Measurements from ENCODE around the gene MBD3. TPM values are rescaled to one million over a fixed set of nuclear protein-coding genes. Genes with fewer than 3 reads are reported as not detected.
"Not testable (repeated sequence)": the region's sequence is repeated elsewhere in the genome, so short reads cannot be mapped to it uniquely, and the experiment has no call there.

Gene MBD3
- total RNA-seq, 1 donor from 2014 or later = 140 TPM

DNA sequence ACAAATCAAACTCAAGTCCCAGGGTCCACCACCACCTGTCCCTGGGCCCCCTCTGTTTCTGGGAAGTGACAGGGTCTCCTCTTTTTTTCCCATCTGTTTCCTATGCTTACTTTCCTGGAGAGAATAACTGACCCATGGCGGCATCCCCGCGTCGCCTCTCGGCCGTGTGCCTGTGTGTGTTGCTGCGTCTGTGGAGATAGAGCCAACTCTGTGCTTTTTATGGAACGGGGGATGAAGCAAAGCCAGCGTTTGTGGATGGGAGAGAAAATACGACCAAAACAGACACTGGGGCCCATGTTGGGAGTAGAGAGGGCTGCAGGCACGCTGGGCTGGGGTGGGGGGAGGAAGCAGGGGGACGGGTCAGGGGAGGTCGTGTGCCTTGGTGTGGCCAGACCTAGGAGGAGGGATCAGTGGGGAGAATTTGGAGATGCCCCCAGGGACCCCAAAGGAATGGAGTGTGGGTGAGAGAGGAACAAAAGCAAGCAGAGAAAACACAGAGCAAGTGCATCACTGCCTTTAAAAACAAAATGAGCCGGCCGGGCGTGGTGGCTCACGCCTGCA is 52.2 kb downstream of the MBD3 start:
- Mint-ChIP-seq H3K4me3 (no peak overlapping the region), H3K9me3 (no peaks in the 10 kb centered on the region), H3K36me3 (ENCODE audit: low read depth) (no peaks in the 10 kb centered on the region), H3K4me1 (no peaks in the 10 kb centered on the region), H3K27ac (no peak overlapping the region), H3K27me3 (peaks cover 8% of the 10 kb centered on the region)
- no peak for DNase-seq
- intact Hi-C loops (cut with micrococcal nuclease) = no loop called here

DNA sequence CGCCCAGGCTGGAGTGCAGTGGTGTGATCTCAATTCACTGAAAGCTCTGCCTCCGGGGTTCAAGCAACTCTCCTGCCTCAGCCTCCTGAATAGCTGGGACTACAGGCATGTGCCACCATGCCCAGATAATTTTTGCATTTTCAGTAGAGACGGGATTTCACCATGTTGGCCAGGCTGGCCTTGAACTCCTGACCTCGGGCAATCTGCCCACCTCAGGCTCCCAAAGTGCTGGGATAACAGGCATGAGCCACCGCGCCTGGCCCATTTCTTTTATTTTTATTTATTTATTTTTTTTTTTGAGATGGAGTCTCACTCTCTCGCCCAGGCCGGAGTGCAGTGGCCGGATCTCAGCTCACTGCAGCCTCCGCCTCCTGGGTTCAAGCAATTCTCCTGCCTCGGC is 52.9 kb downstream of the MBD3 start:
- H3K4me1 Mint-ChIP-seq; H3K4me3 Mint-ChIP-seq; H3K27me3 Mint-ChIP-seq; intact Hi-C loops (cut with micrococcal nuclease); H3K9me3 Mint-ChIP-seq; H3K27ac Mint-ChIP-seq; DNase-seq; H3K36me3 Mint-ChIP-seq (ENCODE audit: low read depth): not testable (repeated sequence)

GRCh38 chr19:1538978-1539377 is 53.7 kb downstream of the MBD3 start:
- no peaks in the 10 kb centered on the region for H3K4me1 Mint-ChIP-seq
- H3K36me3 Mint-ChIP-seq (ENCODE audit: low read depth) = no peaks in the 10 kb centered on the region
- H3K27ac Mint-ChIP-seq = no peak overlapping the region
- H3K9me3 Mint-ChIP-seq = no peaks in the 10 kb centered on the region
- H3K27me3 Mint-ChIP-seq = peaks cover 8% of the 10 kb centered on the region
- DNase-seq = no peak
- intact Hi-C loops (cut with micrococcal nuclease) = no loop called here
- no peak overlapping the region for H3K4me3 Mint-ChIP-seq

- DNase-seq; H3K9me3 Mint-ChIP-seq; H3K27me3 Mint-ChIP-seq; H3K27ac Mint-ChIP-seq; H3K4me1 Mint-ChIP-seq; H3K36me3 Mint-ChIP-seq (ENCODE audit: low read depth); H3K4me3 Mint-ChIP-seq; intact Hi-C loops (cut with micrococcal nuclease): not testable (repeated sequence)
Measured at GRCh38 chr19:1535699-1536098, 57.0 kb downstream of the MBD3 start.

GRCh38 chr19:1534972-1535371 is 57.7 kb downstream of the MBD3 start:
- no peak for DNase-seq
- Mint-ChIP-seq H3K9me3 (no peaks in the 10 kb centered on the region), H3K27ac (no peak overlapping the region), H3K4me3 (no peak overlapping the region), H3K4me1 (no peaks in the 10 kb centered on the region), H3K27me3 (no peaks in the 10 kb centered on the region), H3K36me3 (ENCODE audit: low read depth) (no peaks in the 10 kb centered on the region)
- intact Hi-C loops (cut with micrococcal nuclease) = no loop called here

DNA sequence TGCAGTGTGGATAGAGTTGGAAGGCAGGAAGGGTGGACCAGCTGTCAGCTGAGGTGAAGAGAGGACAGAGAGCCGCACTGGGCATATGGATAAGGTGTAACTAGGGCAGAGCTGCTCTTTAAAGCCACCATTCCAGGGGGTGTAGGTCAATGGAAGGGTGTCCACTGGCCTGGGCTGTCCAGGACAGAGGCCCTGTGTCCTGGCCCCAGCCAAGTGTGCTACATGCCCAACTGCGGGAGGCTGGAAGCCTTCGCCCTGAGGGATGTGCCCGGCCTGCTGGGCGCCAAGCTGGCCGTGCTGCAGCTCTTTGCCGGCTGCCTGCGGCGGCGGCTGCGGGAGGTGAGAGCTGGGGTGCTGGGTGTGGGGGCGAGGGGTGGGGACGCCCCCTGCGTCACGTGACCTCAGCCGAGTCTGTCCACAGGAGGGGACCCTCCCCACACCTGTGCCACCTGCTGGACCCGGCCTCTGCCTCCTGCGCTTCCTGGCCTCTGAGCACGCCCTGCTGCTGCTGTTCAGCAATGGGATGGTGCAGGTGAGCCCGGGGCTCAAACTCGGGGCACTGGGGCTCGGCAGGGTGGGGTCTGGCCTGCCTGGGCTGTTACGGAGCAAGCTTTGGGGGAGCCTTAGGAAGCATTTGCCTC is 59.0 kb downstream of the MBD3 start:
- H3K36me3 Mint-ChIP-seq (ENCODE audit: low read depth) = no peaks in the 10 kb centered on the region
- DNase-seq = no peak
- intact Hi-C loops (cut with micrococcal nuclease) = no loop called here

DNA sequence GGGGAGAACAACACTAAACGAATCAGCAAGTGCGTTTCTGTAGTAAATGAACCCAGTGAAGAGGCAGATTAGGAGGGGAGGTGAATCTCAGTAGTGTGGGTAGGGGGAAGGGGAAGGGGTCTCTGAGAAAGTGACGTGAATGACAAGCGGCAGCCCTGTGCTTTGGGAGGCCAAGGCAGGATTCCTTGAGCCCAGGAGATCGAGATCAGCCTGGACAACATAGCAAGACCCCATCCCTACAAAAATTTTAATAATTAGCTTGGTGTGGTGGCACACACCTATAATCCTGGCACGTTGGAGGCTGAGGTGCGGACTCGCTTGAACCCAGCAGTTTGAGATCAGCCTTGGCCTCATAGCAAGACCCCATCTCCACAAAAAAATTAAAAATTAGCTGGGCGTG is 60.7 kb downstream of the MBD3 start:
- Mint-ChIP-seq H3K27me3 (no peaks in the 10 kb centered on the region), H3K9me3 (no peaks in the 10 kb centered on the region), H3K27ac (no peak overlapping the region), H3K4me1 (no peaks in the 10 kb centered on the region), H3K36me3 (ENCODE audit: low read depth) (no peaks in the 10 kb centered on the region), H3K4me3 (no peak overlapping the region)
- DNase-seq = no peak
- intact Hi-C loops (cut with micrococcal nuclease) = no loop called here

More for the DNA sequence above, 59.0 kb downstream of the MBD3 start:
- Mint-ChIP-seq H3K27ac (no peak overlapping the region), H3K27me3 (no peaks in the 10 kb centered on the region), H3K9me3 (no peaks in the 10 kb centered on the region), H3K4me1 (no peaks in the 10 kb centered on the region), H3K4me3 (no peak overlapping the region)

- no peak overlapping the region for H3K4me3 Mint-ChIP-seq
- no peaks in the 10 kb centered on the region for H3K27me3 Mint-ChIP-seq
- no peak overlapping the region for H3K27ac Mint-ChIP-seq
- H3K36me3 Mint-ChIP-seq (ENCODE audit: low read depth) = no peaks in the 10 kb centered on the region
- H3K9me3 Mint-ChIP-seq = no peaks in the 10 kb centered on the region
- no peak for DNase-seq
- no peaks in the 10 kb centered on the region for H3K4me1 Mint-ChIP-seq
- intact Hi-C loops (cut with micrococcal nuclease) = no loop called here
Measured at GRCh38 chr19:1531587-1531986, 61.1 kb downstream of the MBD3 start.

DNA sequence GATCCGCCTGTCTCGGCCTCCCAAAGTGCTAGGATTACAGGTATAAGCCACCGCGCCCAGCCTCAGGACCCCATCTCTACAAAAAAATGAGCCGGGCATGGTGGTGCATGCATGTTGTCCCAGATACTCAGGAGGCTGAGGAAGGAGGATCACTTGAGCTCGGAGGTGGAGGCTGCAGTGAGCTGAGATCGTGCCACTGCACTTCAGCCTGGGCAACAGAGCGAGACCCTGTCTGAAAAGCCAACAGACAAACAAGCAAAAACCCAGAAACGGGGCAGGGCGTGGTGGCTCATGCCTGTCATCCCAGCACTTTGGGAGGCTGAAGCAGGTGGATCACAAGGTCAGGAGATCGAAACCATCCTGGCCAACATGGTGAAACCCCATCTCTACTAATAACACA is 61.8 kb downstream of the MBD3 start:
- H3K9me3 Mint-ChIP-seq; H3K27me3 Mint-ChIP-seq; H3K4me1 Mint-ChIP-seq; H3K36me3 Mint-ChIP-seq (ENCODE audit: low read depth); DNase-seq; H3K4me3 Mint-ChIP-seq; intact Hi-C loops (cut with micrococcal nuclease); H3K27ac Mint-ChIP-seq: not testable (repeated sequence)

- Mint-ChIP-seq H3K9me3 (no peaks in the 10 kb centered on the region), H3K27me3 (peaks cover 11% of the 10 kb centered on the region), H3K36me3 (ENCODE audit: low read depth) (no peaks in the 10 kb centered on the region), H3K4me1 (no peaks in the 10 kb centered on the region), H3K4me3 (no peak overlapping the region), H3K27ac (no peak overlapping the region)
- intact Hi-C loops (cut with micrococcal nuclease) = no loop called here
- DNase-seq = no peak
Measured at GRCh38 chr19:1529430-1529816, 63.2 kb downstream of the MBD3 start.

DNA sequence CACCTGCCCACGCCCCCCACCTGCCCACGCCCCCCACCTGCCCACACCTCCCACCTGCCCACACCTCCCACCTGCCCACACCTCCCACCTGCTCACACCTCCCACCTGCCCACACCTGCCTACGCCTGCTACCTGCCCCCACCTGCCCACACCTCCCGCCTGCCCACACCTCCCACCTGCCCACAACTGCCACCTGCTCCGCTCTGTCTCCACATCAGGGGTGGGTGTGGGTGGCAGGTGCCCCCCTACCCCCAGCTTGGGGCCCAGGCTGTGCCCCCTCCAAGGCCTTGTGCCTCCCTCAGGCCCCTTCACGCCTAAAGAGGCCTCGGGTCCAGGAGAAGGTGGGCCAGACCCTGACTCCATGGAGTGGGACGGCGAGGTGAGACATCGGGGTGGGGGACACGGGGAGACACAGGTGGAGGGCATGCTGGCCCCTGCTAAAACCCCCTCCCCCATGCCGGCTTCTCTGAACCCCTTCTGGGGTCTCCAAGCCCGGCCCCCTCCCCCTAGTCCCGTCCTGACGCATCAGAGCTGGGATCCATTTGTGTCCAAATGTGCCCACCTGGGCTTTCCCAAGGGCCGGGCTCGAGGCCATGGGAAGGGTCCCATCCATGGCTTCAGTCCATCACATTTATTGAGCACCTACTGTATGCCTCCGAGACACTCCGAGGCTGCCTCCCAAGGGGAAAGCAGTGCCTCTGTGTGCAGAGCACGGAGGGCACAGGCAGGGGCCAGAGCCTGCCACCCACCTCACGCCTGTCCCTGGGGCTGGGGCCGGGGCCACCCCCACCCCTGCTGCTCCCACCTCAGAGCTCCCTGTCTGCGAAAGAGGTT is 63.9 kb downstream of the MBD3 start:
- Mint-ChIP-seq H3K4me3 (no peak overlapping the region), H3K27ac (no peak overlapping the region), H3K9me3 (no peaks in the 10 kb centered on the region), H3K4me1 (no peaks in the 10 kb centered on the region), H3K36me3 (ENCODE audit: low read depth) (no peaks in the 10 kb centered on the region), H3K27me3 (peaks cover 13% of the 10 kb centered on the region)
- intact Hi-C loops (cut with micrococcal nuclease) = no loop called here
- no peak for DNase-seq

DNA sequence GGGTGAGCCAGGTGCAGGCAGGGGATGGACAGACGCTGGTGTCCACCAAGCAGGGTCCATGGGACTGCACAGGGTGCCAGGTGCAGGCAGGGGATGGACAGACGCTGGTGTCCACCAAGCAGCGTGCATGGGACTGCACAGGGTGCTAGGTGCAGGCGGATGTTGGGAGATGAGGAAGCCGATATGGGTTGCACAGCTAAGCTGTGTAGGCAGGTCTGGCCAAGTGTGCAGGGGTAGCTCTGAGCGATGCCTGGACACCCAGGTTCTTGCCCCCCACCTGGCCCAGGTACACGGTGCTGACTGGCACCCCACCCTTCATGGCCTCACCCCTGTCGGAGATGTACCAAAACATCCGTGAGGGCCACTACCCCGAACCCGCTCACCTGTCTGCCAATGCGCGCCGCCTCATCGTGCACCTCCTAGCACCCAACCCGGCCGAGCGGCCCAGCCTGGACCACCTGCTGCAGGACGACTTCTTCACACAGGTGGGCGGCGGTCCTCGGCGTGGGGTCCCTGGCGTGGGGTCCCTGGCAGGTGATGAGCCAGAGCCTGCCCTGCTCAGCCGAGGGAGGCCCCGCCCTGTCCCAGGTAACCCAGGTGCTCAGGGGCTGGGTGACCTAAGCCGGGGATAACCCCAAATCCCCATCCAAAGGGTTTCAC is 64.9 kb downstream of the MBD3 start:
- H3K36me3 Mint-ChIP-seq (ENCODE audit: low read depth) = no peaks in the 10 kb centered on the region

GRCh38 chr19:1526979-1527649 is 65.6 kb downstream of the MBD3 start:
- Mint-ChIP-seq H3K27me3 (peaks cover 20% of the 10 kb centered on the region), H3K9me3 (no peaks in the 10 kb centered on the region), H3K4me1 (no peaks in the 10 kb centered on the region), H3K36me3 (ENCODE audit: low read depth) (no peaks in the 10 kb centered on the region), H3K27ac (no peak overlapping the region), H3K4me3 (no peak overlapping the region)
- no peak for DNase-seq
- intact Hi-C loops (cut with micrococcal nuclease) = no loop called here

More for the DNA sequence above, 64.9 kb downstream of the MBD3 start:
- H3K27me3 Mint-ChIP-seq = peaks cover 20% of the 10 kb centered on the region
- intact Hi-C loops (cut with micrococcal nuclease) = no loop called here
- no peak for DNase-seq
- H3K4me3 Mint-ChIP-seq = no peak overlapping the region
- no peak overlapping the region for H3K27ac Mint-ChIP-seq
- no peaks in the 10 kb centered on the region for H3K4me1 Mint-ChIP-seq
- no peaks in the 10 kb centered on the region for H3K9me3 Mint-ChIP-seq

All from activated CD4-positive, alpha-beta T cell treated with anti-CD3 and anti-CD28 coated beads, Interleukin-2, amount 10 ng/mL, durations not matched to agents 24 days and 14 days (primary cell).